Renal cortical epithelial cell (primary cell): Measurements from ENCODE around the gene OCEL1. TPM values are rescaled to one million over a fixed set of nuclear protein-coding genes. Genes with fewer than 3 reads are reported as not detected.

ENCODE experiments used
- DNase-seq: peaks from one replicate; pipeline ENCODE4 v3.0.0-alpha.2; 2011; ENCODE audit warnings: low read depth
- total RNA-seq: library from RNA; depleted of rRNA; stranded (reverse); fragments of >200 nt; gene quantifications from 2 replicates; pipeline ENCODE4 v1.2.3, GENCODE V29; 2014

Gene OCEL1
- total RNA-seq, 1 donor from 2014 or later: 4.5 TPM

DNA sequence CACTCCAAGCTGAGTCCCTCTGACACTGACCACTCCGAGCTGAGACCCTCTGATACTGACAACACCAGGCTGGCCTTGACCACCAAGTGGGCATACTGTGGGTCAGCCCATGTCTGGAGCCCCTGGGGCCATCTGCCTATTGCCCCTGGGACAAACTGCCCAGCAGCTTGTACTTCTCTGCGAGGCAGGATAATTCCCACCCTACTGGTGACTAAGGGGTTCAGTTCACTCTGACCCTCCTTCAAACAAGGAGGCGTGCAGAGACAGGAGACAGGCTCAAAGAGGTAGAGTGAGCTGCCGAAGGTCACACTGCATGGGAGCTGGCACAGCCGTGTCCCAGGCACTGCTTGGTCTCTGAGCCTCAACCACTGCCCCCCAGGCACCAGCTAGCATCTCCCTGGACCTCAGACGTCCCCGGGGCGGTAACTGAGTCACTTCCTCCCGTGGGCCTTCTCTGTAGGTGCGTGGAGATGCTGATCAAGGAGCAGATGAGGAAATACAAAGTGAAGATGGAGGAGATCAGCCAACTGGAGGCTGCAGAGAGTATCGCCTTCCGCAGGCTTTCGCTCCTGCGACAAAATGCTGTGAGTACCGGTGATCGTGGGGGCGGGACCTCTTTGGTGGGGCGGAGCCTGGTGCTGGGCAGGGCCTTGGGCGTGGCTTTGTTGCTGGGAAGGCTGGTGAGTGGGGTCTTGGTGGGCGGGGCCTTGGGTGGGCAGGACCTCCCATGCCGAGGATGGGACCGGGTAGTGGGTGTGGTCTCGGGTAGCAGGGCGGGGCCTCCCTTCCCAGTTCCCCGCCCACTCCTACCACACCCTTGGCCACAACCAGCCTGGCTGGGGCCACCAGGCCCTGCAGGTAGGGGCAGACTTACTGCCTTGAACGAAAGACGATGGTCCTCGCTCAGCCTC, 16.6 kb upstream of the OCEL1 start:
- DNase-seq: no peak

DNA sequence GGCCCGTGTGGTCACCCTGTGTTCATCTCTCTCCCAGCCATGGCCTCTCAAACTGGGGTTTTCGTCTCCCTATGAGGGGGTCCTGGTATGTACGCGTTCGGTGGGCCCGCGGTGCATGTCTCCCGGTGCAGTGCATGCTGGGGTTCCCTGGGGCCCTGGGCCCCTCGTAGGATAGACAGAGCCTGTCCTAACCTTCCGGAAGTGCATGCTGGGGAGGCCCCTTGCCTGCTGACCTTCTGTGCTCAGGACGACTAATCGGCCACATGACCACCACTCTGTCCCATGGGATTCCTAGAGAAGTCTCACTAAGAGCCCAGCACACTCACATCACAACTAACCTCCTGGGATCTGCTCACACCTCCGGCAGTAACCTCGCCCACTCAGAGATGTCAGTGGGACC, 15.7 kb upstream of the OCEL1 start:
- no peak for DNase-seq

DNA sequence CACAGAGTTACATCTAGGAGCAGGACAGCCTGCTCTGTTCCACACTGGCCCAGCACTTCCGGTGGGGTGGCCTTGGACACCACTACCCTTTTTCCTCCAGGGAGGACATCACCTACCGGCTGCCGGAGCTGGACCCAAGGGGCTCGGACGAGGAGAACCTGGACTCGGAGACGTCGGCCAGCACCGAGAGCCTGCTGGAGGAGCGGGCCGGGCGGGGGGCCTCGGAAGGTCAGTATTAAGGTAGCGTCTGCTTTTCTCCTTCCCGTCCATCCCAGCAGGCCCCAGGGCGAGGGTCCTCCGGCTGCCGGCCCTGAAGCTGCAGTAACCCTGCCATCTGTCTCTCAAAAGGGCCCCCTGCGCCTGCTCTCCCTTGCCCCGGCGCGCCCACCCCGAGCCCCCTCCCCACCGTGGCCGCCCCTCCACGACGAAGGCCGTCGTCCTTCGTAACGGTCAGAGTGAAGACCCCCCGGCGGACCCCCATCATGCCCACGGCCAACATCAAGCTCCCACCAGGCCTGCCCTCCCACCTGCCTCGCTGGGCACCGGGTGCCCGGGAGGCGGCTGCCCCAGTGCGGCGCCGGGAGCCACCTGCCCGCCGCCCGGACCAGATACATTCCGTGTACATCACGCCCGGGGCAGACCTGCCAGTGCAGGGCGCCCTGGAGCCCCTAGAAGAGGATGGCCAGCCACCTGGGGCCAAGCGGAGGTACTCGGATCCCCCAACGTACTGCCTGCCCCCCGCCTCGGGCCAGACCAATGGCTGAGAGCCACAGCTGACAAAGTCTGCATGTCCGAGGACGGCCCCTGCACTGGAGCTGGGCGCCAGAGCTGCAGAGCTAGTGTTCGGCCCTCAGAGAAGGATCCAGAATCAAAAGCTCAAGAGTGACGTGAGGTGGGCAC, 14.2 kb upstream of the OCEL1 start:
- DNase-seq: no peak

DNA sequence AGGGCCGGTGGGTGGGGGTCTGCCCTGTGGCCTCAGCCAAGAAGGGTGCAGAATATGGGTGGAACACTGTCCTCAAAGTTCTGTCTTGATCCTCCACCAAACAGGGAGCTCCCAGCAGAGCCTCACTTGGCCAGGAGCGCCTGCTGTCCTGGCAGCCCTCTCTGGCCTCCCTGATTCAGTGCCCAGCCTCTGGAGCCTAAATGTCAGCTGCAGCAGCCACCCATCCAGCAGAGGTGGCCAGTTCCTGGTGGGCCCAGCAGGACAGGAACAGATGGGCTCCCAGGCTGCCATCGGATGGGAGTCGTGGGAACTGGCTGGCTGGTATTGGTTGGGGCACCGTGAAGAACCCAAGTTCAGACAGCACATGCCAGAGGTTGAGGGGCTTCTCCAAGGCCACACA, 12.7 kb upstream of the OCEL1 start:
- no peak for DNase-seq

DNA sequence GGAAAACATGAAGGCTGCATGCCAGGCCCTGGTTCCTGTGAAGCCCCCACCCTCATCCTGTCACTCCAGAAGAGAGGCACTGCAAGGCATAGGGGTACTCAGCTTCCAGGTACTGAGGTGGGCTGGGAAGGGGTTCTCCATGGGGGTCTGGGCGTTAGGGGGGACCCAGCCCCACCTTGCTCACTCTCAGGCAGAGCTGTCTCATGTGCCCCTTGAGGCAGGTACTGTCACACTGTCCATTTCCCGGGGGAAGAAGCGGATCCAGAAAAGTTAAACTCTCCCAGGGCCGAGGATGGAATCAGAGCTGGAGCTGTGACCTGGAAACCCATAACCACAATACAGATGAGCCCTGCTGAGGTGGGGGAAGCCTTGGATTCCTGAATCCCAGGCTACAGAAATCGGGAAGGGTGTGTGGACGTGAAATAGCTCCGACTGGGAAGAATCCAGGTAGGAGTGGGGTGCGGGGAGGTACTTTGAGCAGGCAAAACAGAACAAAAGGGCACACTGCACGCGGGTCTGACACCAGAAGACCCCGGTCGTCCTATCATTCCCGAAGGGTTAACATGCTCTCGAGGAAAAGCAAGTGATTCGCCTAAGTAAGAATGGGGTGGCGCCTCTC, 11.4 kb upstream of the OCEL1 start:
- DNase-seq: no peak

DNA sequence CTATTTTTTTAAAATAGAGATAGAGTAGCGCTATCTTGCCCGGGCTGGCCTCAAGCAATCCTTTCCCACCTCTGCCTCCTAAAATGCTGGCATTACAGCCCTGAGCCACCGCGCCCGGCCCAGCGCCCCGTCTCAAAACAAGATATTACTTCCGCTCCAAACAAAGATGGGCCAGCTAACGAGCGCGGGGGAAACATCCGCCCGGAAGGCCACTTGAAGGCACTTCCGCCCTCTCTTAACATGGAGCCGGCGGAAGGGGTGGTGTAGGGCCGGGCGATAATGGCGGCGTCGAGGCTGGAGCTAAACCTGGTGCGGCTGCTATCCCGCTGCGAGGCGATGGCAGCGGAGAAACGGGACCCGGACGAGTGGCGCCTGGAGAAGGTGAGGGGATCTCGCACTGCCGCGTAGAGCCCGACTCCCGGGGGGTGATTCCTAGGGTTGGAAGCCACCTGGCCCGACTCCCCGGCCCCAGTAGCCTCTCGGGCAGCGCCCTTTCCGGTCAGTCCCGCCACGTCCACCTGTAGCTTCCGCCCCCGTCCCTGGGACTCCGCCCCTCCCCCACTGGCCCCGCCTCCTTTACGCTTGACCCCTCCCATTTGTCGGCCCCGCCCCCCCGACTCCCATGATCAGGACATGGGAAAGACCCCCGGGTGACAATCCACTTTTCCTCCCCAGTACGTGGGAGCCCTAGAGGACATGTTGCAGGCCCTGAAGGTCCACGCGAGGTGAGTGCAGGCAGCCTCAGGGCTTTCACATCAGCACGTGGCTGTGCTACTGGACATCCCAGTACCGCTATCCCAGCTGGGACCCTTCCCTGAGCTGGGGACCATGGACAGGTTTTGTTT, 10.7 kb upstream of the OCEL1 start, which contains the start of gene USE1:
USE1 (plus strand) TSS at position 231 of the 845 bp plus-strand sequence; CDS start at position 280, 49 bp downstream.
- peak; percentile 79 for DNase-seq

DNA sequence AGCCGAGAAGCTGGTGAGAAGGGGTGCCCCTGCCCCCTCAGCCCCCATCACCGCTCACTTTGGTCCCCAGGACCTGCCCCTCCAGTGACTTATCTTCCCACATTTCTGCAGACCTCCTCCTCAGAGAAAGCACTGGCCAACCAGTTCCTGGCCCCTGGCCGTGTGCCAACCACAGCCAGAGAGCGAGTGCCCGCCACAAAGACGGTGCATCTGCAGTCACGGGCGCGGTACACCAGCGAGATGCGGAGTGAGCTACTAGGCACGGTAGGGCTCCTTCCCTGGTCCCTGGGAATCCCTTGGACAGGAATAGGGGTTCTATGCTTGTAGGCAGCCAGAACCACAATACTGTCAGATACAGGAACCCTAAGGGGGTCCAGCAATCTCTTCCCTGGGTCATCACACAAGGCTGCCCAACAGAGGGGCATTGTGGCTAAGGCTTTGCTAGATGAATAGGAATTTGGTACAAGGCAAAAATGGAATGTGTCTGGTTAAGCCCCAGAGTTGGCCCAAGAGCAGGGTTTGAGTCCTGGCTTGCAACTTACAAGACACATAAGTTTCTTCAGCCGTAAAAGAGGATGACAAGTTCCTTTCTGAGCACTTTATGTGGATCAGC, 9.9 kb upstream of the OCEL1 start:
- no peak for DNase-seq

DNA sequence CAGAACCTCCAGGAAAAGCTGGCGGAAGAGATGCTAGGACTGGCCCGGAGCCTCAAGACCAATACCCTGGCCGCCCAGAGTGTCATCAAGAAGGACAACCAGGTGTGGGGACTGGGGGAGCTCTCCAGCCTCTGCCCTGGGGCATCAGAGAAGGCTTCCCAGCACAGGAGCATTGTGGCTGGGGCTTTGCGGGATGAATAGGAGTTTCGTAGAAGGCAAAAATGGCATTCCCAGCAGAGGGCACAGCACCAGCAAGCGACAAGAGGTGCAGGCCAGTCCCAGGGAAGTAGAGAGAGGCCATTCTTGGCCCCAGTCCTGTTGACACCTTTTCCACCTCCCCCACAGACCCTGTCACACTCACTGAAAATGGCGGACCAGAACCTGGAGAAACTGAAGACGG, 6.7 kb upstream of the OCEL1 start:
- no peak for DNase-seq

DNA sequence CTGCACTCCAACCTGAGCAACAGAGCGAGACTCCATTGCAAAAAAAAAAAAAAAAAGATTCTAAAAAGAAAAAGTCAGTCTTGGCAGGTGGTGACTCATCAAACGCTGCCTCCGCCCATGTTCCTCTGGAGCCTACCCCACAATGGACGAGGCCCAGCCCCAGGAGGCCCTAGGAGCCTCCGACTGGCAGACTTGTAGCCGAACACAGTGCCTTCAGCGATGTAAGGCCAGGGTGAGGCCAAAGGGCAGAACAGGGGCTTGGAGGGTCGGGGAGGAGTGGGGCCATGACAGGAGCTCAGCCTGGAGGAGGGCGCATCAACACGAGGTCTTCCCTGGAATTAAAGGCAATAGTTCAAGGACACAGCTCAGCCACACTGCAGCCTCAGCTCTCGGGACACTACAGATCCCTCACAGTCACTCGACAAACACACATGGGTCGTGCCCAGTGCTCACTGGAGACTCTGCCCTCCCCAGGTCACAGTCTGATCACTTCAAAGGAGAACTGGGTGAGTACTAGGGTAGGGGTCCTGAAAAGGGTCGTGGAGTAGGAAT, 5.7 kb upstream of the OCEL1 start:
- peak; percentile 65 for DNase-seq

DNA sequence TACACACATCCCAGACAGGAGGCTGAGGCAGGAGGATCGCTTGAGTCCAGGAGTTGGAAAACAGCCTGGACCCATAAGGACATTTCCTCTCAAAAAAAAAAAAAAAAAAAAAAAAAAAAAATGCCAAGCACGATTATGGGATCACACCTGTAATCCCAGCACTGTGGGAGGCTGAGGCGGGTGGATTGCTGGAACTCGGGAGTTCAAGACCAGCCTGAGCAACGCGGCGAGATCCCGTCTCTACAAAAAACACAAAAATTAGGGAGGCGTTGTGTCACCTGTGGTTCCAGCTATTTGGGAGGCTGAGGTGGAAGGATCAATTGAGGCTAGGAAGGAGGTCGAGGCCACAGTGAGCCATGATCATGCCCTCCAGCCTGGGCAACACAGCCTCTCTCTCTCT, 973 bp upstream of the OCEL1 start:
- DNase-seq: no peak

DNA sequence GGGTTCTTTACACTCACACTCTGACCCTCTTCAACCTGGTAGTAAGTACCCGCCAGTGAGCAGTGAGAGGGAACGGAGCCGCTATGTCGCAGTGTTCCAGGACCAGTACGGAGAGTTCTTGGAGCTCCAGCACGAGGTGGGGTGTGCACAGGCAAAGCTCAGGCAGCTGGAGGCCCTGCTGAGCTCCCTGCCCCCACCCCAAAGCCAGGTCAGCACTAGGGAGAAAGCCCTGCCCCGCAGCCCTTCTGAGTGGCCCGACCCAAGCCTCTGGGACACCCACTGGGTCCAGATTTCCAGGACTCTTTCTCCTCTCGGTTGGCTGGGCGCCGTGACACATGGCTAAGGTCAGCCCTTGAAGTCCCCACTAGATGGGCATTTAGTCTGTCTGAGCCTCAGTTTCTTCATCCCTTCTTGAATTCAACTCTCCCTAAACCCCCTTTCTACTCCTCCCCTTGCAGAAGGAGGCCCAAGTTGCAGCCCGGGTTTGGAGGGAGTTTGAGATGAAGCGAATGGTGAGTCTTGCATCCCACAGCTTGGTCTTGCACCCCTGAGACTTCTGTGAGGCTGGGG, 1.9 kb downstream of the OCEL1 start:
- DNase-seq: no peak

DNA sequence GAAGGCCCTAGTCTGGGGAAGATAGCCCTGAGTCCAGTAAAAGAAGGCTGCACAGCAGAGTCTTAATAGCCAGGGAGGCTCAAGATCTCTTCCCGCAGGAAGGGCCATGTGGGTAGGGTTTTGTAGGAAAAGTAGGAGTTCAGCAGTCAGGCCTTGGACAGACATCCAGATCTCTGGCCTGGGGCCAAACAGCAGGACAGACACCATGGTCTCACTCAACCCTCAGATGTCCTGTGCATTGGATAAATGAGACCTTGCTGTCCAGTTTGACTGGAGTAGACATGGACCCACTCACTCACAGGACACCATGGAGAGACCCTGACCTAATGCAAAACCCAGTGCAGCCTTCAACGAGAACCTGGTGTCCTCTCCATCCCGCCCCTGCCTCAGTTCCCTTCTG, 3.9 kb downstream of the OCEL1 start:
- DNase-seq: no peak

DNA sequence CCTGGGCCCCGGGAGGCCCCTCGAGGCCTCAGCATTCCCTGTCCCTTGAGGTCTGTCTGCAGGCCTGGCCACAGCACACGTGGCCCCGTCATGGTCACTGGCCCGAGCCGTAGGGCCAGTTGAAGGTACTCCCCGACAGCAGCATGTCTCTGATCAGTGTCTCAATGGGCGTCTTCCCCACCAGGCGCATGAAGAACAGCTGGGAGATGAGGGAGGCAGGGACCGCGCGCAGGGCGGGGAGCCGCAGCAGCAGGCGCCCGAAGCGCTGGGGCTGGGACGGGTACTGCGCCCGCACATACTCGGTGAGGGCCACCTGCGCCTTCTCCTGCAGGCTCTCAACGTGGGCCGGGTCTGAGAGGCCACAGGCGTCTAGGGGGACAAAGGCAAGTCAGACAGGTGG, 6.2 kb downstream of the OCEL1 start:
- DNase-seq: no peak

DNA sequence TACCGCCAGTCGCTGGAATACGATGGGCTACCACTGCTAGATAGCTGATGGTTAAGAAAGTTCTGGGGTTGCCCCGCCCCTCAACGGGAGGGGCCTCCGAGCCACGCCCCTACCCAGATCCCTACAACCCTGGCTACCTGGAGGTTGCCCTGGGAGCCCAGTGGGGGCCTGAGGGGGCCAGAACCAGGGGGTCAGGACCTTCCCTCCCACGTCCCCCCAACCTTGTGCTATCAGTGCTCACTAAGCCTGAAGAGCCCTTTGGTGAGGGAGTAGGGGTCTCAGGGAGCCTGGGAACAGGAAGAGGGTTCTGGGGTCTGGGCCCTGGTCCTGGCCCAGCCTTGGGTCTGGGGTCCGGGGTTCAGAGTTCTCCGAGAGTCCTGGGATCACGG, 8.9 kb downstream of the OCEL1 start:
- no peak for DNase-seq

DNA sequence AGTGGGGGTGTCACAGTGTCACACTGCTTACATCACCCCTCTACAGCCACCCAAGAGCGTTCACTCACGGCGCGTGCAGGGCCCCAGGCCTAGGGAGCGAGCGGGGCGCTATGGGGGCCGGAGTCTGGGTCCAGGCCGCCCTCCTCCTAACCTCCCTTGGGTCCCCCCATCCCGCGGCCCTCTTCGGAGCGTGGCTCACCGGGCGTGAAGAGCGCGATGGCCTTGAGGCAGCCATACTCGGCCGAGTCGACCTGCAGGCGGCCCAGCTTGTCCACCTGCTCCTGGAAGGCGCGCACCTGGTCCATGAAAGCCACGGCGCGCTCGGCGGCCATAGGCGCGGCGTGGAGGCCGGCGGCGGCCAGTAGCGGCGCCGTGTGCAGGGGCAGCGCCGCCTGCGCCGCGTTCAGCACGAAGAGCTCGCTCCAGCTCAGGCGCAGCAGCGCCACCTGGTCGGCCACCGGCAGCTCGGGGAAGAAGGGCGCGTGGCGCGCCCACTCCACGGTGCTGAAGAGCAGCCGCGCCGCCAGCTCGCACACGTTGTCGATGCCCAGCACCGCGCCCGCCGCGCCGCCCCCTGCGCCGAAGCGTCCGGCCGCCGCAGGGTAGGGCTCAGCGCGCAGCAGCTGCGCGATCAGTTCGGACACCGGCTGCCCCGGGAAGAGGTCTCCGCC, 9.4 kb downstream of the OCEL1 start:
- peak; percentile 37 for DNase-seq

DNA sequence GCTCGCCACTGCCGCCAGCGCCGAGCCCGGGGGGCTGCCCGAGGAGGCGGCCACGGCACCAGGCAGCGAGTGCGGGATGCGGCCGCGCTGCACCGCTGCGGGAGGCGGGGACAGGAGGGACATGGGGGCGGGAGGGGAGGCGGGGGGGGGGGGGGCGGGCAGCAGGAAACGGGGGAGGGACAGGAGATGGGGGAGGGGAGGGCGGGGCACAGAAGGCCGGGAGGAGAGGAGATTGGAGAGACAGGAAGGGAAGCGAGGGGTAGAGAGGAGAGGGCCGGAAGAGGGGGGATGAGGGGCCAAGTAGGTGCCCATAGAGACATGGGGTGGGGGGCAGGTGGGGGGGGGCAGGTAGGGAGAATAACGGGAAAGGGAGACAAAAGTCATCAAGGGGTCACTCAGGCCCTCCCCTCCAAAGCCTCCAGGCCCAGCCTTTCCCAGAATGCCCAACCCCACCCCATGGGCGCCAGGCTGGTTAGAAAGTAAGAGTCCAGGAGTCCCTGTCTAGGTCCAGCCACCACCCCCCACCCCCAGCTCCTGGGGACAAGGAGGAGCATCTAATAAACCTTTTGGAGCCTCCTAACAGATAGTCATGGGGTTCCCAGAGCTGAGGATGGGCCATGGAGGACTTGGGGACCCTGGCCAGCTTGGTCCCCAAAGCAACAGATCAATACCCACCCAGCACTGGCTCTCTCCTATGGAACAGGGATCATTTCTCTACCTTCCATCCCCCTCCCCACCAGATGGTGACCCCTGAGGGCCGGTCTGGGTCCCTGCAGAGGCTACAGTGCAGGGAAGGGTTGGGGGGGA, 10.1 kb downstream of the OCEL1 start:
- no peak for DNase-seq

DNA sequence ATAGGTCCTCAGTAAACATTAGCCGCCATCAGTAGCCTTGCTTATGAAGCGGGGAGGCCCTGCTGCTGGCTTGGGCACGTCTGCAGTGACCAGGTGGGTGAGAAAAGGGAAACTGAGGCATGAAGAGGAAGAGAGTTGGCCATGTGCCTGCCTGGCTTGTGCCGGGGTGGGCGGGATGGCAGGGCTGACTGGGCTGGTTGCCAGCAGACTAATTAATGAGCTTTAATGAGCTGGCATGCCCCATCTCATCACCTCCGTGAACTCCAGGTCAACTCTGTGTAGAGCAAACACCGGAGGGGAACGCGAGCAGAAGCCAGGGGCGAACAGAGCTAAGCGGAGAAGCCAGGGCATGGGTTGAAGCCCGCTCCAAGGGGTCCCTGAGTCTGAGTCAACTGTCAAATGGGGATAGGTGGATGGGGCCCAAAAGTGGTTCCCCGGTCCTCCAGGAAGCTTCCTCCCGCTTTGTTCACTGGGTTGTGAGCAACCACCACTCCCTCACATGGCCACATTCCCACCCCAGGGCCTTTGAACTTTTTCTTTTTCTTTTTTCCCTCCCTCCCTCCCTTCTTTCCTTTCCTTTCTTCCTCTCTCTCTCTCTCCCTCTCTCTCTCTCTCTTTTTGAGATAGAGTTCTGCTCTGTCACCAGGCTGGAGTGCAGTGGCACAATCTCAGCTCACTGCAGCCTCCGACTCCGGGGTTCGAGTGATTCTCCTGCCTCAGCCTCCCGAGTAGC, 11.0 kb downstream of the OCEL1 start:
- DNase-seq: no peak
